A549 (cell line): ENCODE data around the gene ST6GALNAC5. TPM values are rescaled to one million over a fixed set of nuclear protein-coding genes. Genes with fewer than 3 reads are reported as not detected.

ENCODE experiments used
- ATAC-seq, 2 experiments: fragments of 200-7000 bp in 1 of 2; fragments of >200 bp in 1 of 2; cut with Nextera tagmentation in 1 of 2; cut with Tn5 transposase in 1 of 2; 3 replicates each; pipeline versions ENCODE4 v1.8.0 to v1.9.1; 2018 to 2020; ENCODE audit warnings: mild to moderate bottlenecking in 1 of 2, moderate library complexity in 1 of 2
- CTCF ChIA-PET: fragments of 300-600 bp; sonication (Branson Sonifier 250); formaldehyde crosslinking; extraction: SDS; loops from one replicate; lab custom pipeline; 2021; ENCODE audit warnings: antibody characterized with exemption, inconsistent platforms; lab: Yijun Ruan, JAX
- POLR2A ChIA-PET: fragments of 350-600 bp; formaldehyde crosslinking; extraction: SDS; loops from one replicate; lab custom pipeline; 2021; ENCODE audit warnings: antibody characterized with exemption, inconsistent platforms; lab: Yijun Ruan, JAX
- DNase-seq, 2 experiments: peaks; one replicate each; pipeline versions ENCODE4 v3.0.0 to v3.0.0-alpha.2; 2011 to 2016; ENCODE audit warnings: low read depth in 1 of 2, low spot score in 1 of 2
- FAIRE-seq: peaks from 2 replicates; lab custom pipeline; 2011; peaks lifted over from hg19 to GRCh38; lab: Jason Lieb, UNC
- H3K27ac ChIP-seq, 2 experiments: fragments of >200 bp; sonication (Bioruptor Twin); formaldehyde crosslinking; 3 replicates each; pipeline ENCODE4 v1.5.1; 2016 to 2017
- H3K4me1 ChIP-seq: fragments of >200 bp; sonication (Bioruptor Twin); formaldehyde crosslinking; 3 replicates; pipeline ENCODE4 v1.6.1; 2016
- H3K4me2 ChIP-seq: fragments of >200 bp; sonication (Bioruptor Twin); formaldehyde crosslinking; 3 replicates; pipeline ENCODE4 v1.6.1; 2016
- H3K4me3 ChIP-seq: fragments of >200 bp; sonication (Bioruptor Twin); formaldehyde crosslinking; 3 replicates; pipeline ENCODE4 v1.5.1; 2016
- H3K9me3 ChIP-seq: fragments of >200 bp; sonication (Bioruptor Twin); formaldehyde crosslinking; 3 replicates; pipeline ENCODE4 v1.6.1; 2016
- CBX2 ChIP-seq: fragments of 200-600 bp; sonication (generic); IDR thresholded peaks from 2 replicates; pipeline ENCODE4 v1.6.1; 2016; ENCODE audit warnings: low read depth, mild to moderate bottlenecking, borderline replicate concordance
- CBX8 ChIP-seq: fragments of 200-600 bp; sonication (generic); IDR thresholded peaks from 2 replicates; pipeline ENCODE4 v1.6.1; 2016
- CHD2 ChIP-seq: fragments of 150-350 bp; IDR thresholded peaks from 2 replicates; pipeline ENCODE4 v1.6.1; 2014; ENCODE audit warnings: low read length; ENCODE audit not compliant: partially characterized antibody
- CHD4 ChIP-seq: fragments of 200-600 bp; sonication (generic); IDR thresholded peaks from 2 replicates; pipeline ENCODE4 v1.6.1; 2016; ENCODE audit warnings: antibody characterized with exemption, mild to moderate bottlenecking, borderline replicate concordance
- EHF ChIP-seq: fragments of 250-450 bp; sonication (Bioruptor Pico); IDR thresholded peaks from 2 replicates; pipeline ENCODE4 v1.5.0; 2020; ENCODE audit warnings: mild to moderate bottlenecking
- FOSB ChIP-seq: fragments of 250-450 bp; sonication (Bioruptor Pico); IDR thresholded peaks from 2 replicates; pipeline ENCODE4 v1.5.0; 2020; ENCODE audit warnings: mild to moderate bottlenecking, moderate library complexity
- FOXS1 ChIP-seq: fragments of 250-450 bp; sonication (Bioruptor Pico); IDR thresholded peaks from 2 replicates; pipeline ENCODE4 v1.5.0; 2020; ENCODE audit warnings: mild to moderate bottlenecking, moderate library complexity
- GATA3 ChIP-seq: IDR thresholded peaks from 2 replicates; pipeline ENCODE4 v1.6.1; 2012; ENCODE audit warnings: borderline replicate concordance
- HDAC2 ChIP-seq: fragments of 200-600 bp; sonication (generic); IDR thresholded peaks from 2 replicates; pipeline ENCODE4 v1.6.1; 2016
- HOXA7 ChIP-seq: fragments of 250-450 bp; sonication (Bioruptor Pico); IDR thresholded peaks from 2 replicates; pipeline ENCODE4 v1.5.0; 2020; ENCODE audit warnings: mild to moderate bottlenecking, moderate library complexity
- HOXB13 ChIP-seq: fragments of 250-450 bp; sonication (Bioruptor Pico); IDR thresholded peaks from 2 replicates; pipeline ENCODE4 v1.5.0; 2020; ENCODE audit warnings: low read depth, mild to moderate bottlenecking, moderate library complexity
- HOXB5 ChIP-seq: fragments of 250-450 bp; sonication (Bioruptor Pico); IDR thresholded peaks from 2 replicates; pipeline ENCODE4 v1.5.0; 2020; ENCODE audit warnings: mild to moderate bottlenecking, moderate library complexity
- KDM1A ChIP-seq: fragments of 200-600 bp; sonication (generic); IDR thresholded peaks from 2 replicates; pipeline ENCODE4 v1.6.1; 2016; ENCODE audit warnings: low read depth, mild to moderate bottlenecking
- NFE2L2 ChIP-seq: fragments of 150-350 bp; conservative IDR thresholded peaks from 2 replicates; pipeline ENCODE4 v1.6.1; 2014; ENCODE audit warnings: low read length
- NPAS2 ChIP-seq: fragments of 250-450 bp; sonication (Bioruptor Pico); IDR thresholded peaks from 2 replicates; pipeline ENCODE4 v1.8.0; 2022; ENCODE audit warnings: mild to moderate bottlenecking, moderate library complexity, borderline replicate concordance
- PHF8 ChIP-seq: fragments of 200-600 bp; sonication (generic); IDR thresholded peaks from 2 replicates; pipeline ENCODE4 v1.6.1; 2016; ENCODE audit warnings: low read depth, mild to moderate bottlenecking, antibody characterized with exemption, moderate library complexity, borderline replicate concordance
- POLR2A ChIP-seq: IDR thresholded peaks from 2 replicates; pipeline ENCODE4 v1.6.1; 2012; ENCODE audit warnings: mild to moderate bottlenecking, low read length
- POLR2AphosphoS2 ChIP-seq: conservative IDR thresholded peaks from 2 replicates; pipeline ENCODE4 v1.6.1; 2012; ENCODE audit warnings: low read length, improper control_type of control experiment, inconsistent platforms
- RAD21 ChIP-seq, 2 experiments: fragments of >200 bp in 1 of 2; sonication (Bioruptor Twin) in 1 of 2; formaldehyde crosslinking in 1 of 2; IDR thresholded peaks in 1 of 2; conservative IDR thresholded peaks in 1 of 2; 2 replicates in 1 of 2; 3 replicates in 1 of 2; pipeline ENCODE4 v1.6.1; 2012 to 2018; ENCODE audit warnings: inconsistent platforms in 1 of 2
- SMC3 ChIP-seq: fragments of >200 bp; sonication (Bioruptor Twin); formaldehyde crosslinking; IDR thresholded peaks from 3 replicates; pipeline ENCODE4 v1.6.1; 2018; ENCODE audit warnings: inconsistent platforms
- TP53 ChIP-seq: fragments of 250-450 bp; sonication (Bioruptor Pico); IDR thresholded peaks from 2 replicates; pipeline ENCODE4 v1.5.0; 2021; ENCODE audit warnings: mild to moderate bottlenecking, moderate library complexity
- ZNF302 ChIP-seq: fragments of 250-450 bp; sonication (Bioruptor Pico); IDR thresholded peaks from 2 replicates; pipeline ENCODE4 v1.9.0; 2021; ENCODE audit warnings: inconsistent platforms, mild to moderate bottlenecking, moderate library complexity
- WGBS: methylation state at CpG from one replicate; pipeline ENCODE4 v1.1.6; 2017; ENCODE audit errors: missing lambda C conversion rate; 5-methylcytosine and 5-hydroxymethylcytosine counted together
- polyA plus RNA-seq, 4 experiments: library from polyadenylated mRNA; depleted of rRNA in 3 of 4; stranded (reverse); fragments of >200 nt; fragmentation: RNase III in 1 of 4; extraction: RNeasy Plus Mini Kit Qiagen cat#74134 plus additional on column Dnase treatment in 1 of 4; gene quantifications; 2 replicates in 3 of 4; 3 replicates in 1 of 4; pipeline ENCODE4 v1.2.3, GENCODE V29; 2011 to 2017
- TF ChIP-seq, protein P1 (sequence below): fragments of 200-600 bp; sonication (generic); IDR thresholded peaks from 2 replicates; pipeline ENCODE4 v1.6.1; 2016; ENCODE audit warnings: antibody characterized with exemption, mild to moderate bottlenecking, moderate library complexity
- TF ChIP-seq, protein P2 (sequence below): fragments of >200 bp; sonication (Bioruptor Twin); formaldehyde crosslinking; IDR thresholded peaks from 3 replicates; pipeline ENCODE4 v1.6.1; 2016
- TF ChIP-seq, protein P3 (sequence below): IDR thresholded peaks from 2 replicates; pipeline ENCODE4 v1.6.1; 2012; ENCODE audit warnings: low read depth, borderline replicate concordance
- TF ChIP-seq, protein P4 (sequence below): fragments of >200 bp; sonication (Bioruptor Twin); formaldehyde crosslinking; IDR thresholded peaks from 3 replicates; pipeline ENCODE4 v1.5.1; 2016

The ST6GALNAC5 gene
- polyA plus RNA-seq, 2 of the 4 experiments (the other 2 are of a cell fraction): not detected

DNA sequence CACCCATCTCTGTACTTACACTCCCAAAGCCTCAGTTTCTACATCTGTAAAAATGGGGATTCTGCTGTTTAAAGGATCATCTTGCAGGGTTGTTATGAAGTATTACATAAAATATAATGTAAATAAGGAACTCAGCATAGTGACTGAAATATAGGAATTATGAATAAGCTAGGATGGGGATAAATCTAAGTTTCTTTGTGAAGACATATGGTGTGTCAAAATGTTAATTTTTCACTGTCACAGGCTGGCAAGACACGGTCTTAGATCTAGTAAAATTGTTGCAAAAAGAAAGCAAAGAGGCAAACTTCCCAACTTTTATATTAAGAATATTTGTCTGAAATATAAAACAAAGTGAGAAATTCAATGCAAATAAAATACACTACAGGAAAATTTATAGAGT, 42.0 kb downstream of the ST6GALNAC5 start:
- no peaks in the 10 kb centered on the region for H3K9me3 ChIP-seq

DNA sequence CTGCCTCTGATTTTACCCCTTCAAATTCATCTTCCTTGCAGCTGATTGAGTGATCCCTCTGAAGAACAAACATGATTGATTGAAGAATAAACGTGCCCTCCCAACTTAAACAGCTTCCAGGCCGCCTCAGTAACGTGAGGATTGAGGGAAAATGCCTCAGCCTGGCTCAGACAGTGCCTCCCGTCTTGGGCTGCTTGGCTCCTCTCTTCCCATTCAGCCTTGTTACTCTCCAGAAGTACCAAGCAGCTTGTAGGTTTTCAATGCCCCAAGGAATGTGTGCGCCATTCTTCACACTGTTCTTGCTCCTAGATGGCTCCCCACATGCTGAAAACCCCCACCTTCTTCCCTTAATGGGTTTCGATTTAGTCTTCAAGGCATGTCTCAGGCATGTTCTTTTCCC, 51.8 kb downstream of the ST6GALNAC5 start:
- POLR2A ChIA-PET: no interaction called here
- Histone ChIP-seq H3K9me3 (no peaks in the 10 kb centered on the region), H3K4me3 (no peak overlapping the region), H3K4me2 (no peak overlapping the region), H3K27ac (no peak overlapping the region), H3K4me1 (no peaks in the 10 kb centered on the region)
- 48% methylated on average over 6 of the region's 6 CpGs for WGBS
- CTCF ChIA-PET: no interaction called here
- FAIRE-seq: no peak
- ATAC-seq: no peak
- no peak for TF ChIP-seq ZNF302 (CRISPR knock-in tag)
- TF ChIP-seq EHF (CRISPR knock-in tag): no peak
- no peak for TF ChIP-seq HOXB5 (CRISPR knock-in tag)
- TF ChIP-seq RAD21 (conservative IDR thresholded peaks at IDR 0.05 in 1 of 2, IDR thresholded peaks at IDR 0.05 in 1 of 2): no peak
- no peak for TF ChIP-seq FOXS1
- TF ChIP-seq, protein P1, sequence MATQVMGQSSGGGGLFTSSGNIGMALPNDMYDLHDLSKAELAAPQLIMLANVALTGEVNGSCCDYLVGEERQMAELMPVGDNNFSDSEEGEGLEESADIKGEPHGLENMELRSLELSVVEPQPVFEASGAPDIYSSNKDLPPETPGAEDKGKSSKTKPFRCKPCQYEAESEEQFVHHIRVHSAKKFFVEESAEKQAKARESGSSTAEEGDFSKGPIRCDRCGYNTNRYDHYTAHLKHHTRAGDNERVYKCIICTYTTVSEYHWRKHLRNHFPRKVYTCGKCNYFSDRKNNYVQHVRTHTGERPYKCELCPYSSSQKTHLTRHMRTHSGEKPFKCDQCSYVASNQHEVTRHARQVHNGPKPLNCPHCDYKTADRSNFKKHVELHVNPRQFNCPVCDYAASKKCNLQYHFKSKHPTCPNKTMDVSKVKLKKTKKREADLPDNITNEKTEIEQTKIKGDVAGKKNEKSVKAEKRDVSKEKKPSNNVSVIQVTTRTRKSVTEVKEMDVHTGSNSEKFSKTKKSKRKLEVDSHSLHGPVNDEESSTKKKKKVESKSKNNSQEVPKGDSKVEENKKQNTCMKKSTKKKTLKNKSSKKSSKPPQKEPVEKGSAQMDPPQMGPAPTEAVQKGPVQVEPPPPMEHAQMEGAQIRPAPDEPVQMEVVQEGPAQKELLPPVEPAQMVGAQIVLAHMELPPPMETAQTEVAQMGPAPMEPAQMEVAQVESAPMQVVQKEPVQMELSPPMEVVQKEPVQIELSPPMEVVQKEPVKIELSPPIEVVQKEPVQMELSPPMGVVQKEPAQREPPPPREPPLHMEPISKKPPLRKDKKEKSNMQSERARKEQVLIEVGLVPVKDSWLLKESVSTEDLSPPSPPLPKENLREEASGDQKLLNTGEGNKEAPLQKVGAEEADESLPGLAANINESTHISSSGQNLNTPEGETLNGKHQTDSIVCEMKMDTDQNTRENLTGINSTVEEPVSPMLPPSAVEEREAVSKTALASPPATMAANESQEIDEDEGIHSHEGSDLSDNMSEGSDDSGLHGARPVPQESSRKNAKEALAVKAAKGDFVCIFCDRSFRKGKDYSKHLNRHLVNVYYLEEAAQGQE: no peak
- TF ChIP-seq KDM1A: no peak
- TF ChIP-seq CBX8: no peak
- no peak for TF ChIP-seq SMC3
- TF ChIP-seq CHD2: no peak
- TF ChIP-seq NPAS2: no peak
- no peak for TF ChIP-seq CHD4
- TF ChIP-seq, protein P2, sequence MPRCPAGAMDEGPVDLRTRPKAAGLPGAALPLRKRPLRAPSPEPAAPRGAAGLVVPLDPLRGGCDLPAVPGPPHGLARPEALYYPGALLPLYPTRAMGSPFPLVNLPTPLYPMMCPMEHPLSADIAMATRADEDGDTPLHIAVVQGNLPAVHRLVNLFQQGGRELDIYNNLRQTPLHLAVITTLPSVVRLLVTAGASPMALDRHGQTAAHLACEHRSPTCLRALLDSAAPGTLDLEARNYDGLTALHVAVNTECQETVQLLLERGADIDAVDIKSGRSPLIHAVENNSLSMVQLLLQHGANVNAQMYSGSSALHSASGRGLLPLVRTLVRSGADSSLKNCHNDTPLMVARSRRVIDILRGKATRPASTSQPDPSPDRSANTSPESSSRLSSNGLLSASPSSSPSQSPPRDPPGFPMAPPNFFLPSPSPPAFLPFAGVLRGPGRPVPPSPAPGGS: no peak
- no peak for TF ChIP-seq TP53 (CRISPR knock-in tag)
- no peak for TF ChIP-seq HOXA7
- TF ChIP-seq, protein P3, sequence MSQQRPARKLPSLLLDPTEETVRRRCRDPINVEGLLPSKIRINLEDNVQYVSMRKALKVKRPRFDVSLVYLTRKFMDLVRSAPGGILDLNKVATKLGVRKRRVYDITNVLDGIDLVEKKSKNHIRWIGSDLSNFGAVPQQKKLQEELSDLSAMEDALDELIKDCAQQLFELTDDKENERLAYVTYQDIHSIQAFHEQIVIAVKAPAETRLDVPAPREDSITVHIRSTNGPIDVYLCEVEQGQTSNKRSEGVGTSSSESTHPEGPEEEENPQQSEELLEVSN: no peak
- TF ChIP-seq, protein P4, sequence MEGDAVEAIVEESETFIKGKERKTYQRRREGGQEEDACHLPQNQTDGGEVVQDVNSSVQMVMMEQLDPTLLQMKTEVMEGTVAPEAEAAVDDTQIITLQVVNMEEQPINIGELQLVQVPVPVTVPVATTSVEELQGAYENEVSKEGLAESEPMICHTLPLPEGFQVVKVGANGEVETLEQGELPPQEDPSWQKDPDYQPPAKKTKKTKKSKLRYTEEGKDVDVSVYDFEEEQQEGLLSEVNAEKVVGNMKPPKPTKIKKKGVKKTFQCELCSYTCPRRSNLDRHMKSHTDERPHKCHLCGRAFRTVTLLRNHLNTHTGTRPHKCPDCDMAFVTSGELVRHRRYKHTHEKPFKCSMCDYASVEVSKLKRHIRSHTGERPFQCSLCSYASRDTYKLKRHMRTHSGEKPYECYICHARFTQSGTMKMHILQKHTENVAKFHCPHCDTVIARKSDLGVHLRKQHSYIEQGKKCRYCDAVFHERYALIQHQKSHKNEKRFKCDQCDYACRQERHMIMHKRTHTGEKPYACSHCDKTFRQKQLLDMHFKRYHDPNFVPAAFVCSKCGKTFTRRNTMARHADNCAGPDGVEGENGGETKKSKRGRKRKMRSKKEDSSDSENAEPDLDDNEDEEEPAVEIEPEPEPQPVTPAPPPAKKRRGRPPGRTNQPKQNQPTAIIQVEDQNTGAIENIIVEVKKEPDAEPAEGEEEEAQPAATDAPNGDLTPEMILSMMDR: no peak
- no peak for TF ChIP-seq POLR2AphosphoS2
- TF ChIP-seq NFE2L2: no peak
- DNase-seq: no peak

More for the DNA sequence above, 42.0 kb downstream of the ST6GALNAC5 start:
- Histone ChIP-seq H3K27ac (no peak overlapping the region), H3K4me3 (no peak overlapping the region), H3K4me1 (no peaks in the 10 kb centered on the region), H3K4me2 (no peak overlapping the region)
- FAIRE-seq (no peak), DNase-seq (no peak), ATAC-seq (no peak)
- POLR2A ChIA-PET: no interaction called here
- CTCF ChIA-PET: no interaction called here
- WGBS: 7% methylated on average over 1 of the region's 1 CpG
- no peak for TF ChIP-seq HOXB13 (CRISPR knock-in tag)
- TF ChIP-seq CBX2: no peak
- TF ChIP-seq POLR2A: no peak
- TF ChIP-seq HDAC2: no peak
- no peak for TF ChIP-seq EHF (CRISPR knock-in tag)
- no peak for TF ChIP-seq GATA3
- no peak for TF ChIP-seq PHF8
- TF ChIP-seq FOSB: no peak
